Heart left ventricle (tissue), 16 donors: ENCODE measurements around the gene CSMD2. TPM values are rescaled to one million over a fixed set of nuclear protein-coding genes. Genes with fewer than 3 reads are reported as not detected.

Source experiments
- ATAC-seq, 4 donors: fragments of 200-7000 bp; cut with Tn5 transposase; one replicate each; pipeline ENCODE4 v1.9.1; 2020 to 2022; ENCODE audit warnings: moderate library complexity in 4 of 4, mild to moderate bottlenecking in 3 of 4, moderate number of reproducible peaks in 1 of 4
- DNase-seq, 5 donors: peaks; one replicate each; pipeline ENCODE4 v3.0.0-alpha.2; 2020
- H3K27ac ChIP-seq, 12 donors: fragments of 200-600 bp; sonication (generic) in 4 of 12; one replicate each; pipeline versions ENCODE4 v1.5.0 to v1.8.0; 2016 to 2022; ENCODE audit warnings: mild to moderate bottlenecking in 2 of 12
- H3K27me3 ChIP-seq, 9 donors: fragments of 200-600 bp; sonication (generic) in 2 of 9; one replicate each; pipeline versions ENCODE4 v1.5.1 to v1.8.0; 2016 to 2022; ENCODE audit warnings: mild to moderate bottlenecking in 3 of 9
- H3K36me3 ChIP-seq, 9 donors: fragments of 200-600 bp; sonication (generic) in 2 of 9; one replicate each; pipeline versions ENCODE4 v1.5.0 to v1.8.0; 2018 to 2022; ENCODE audit warnings: mild to moderate bottlenecking in 2 of 9
- H3K4me1 ChIP-seq, 12 donors: fragments of 200-600 bp; sonication (generic) in 4 of 12; one replicate each; pipeline versions ENCODE4 v1.5.0 to v1.8.0; 2016 to 2022; ENCODE audit warnings: mild to moderate bottlenecking in 3 of 12
- H3K4me3 ChIP-seq, 12 donors: fragments of 200-600 bp; sonication (generic) in 4 of 12; one replicate each; pipeline versions ENCODE4 v1.5.0 to v1.8.0; 2017 to 2022; ENCODE audit warnings: mild to moderate bottlenecking in 9 of 12, moderate library complexity in 4 of 12
- H3K9me3 ChIP-seq, 12 donors: fragments of 200-600 bp; sonication (generic) in 4 of 12; one replicate each; pipeline versions ENCODE4 v1.5.0 to v1.8.0; 2016 to 2022; ENCODE audit warnings: mild to moderate bottlenecking in 1 of 12
- POLR2A ChIP-seq, 2 donors: fragments of 450-650 bp; IDR thresholded peaks; one replicate each; pipeline ENCODE4 v1.6.1; 2017; ENCODE audit warnings: antibody characterized with exemption in 2 of 2, mild to moderate bottlenecking in 2 of 2, moderate library complexity in 2 of 2
- WGBS, 4 donors: extraction: QIAGEN DNeasy Blood & Tissue Kit in 2 of 4; methylation state at CpG; one replicate each; pipeline versions ENCODE4 v1.1.5 to v1.1.7; 2013 to 2018; 5-methylcytosine and 5-hydroxymethylcytosine counted together
- intact Hi-C, 10 donors: fragments of 100-400 bp; cut with DNase I; formaldehyde crosslinking; loops; one replicate each; pipeline versions ENCODE4 v1.11.1 to v1.14.2; 2022
- polyA plus RNA-seq, 2 donors: library from polyadenylated mRNA; stranded (reverse); fragments of 200-250 nt; gene quantifications; one replicate each; pipeline ENCODE4 v1.2.3, GENCODE V29; 2013
- total RNA-seq, 9 donors: library from RNA; depleted of rRNA in 2 of 9; stranded (reverse); fragments of >200 nt in 2 of 9; fragmentation: NEBNext Ultra II Directional in 3 of 9; extraction: Animal tissue kit (Norgen Biotek cat#: 25700) in 3 of 9; gene quantifications; one replicate each; pipeline versions ENCODE4 v1.1.0 to v1.2.4, GENCODE V29; 2016 to 2023
- TF ChIP-seq, protein P1 (sequence below), 12 donors: fragments of 200-600 bp; sonication (generic) in 4 of 12; IDR thresholded peaks; one replicate each; pipeline versions ENCODE4 v1.5.0 to v1.8.0; 2018 to 2022; ENCODE audit warnings: antibody characterized with exemption in 12 of 12, mild to moderate bottlenecking in 5 of 12
- donor health status: ischemic (EF 13 %, LVEDD 7.1; RV severe dilation, severe dysfunction).
- donor health status: healthy with polysubstance abuse.
- donor health status: DM: no; HTN: yes; CAD: no.
- donor health status: DM: no; HTN: no; CAD: no.
- donor health status: ischemic (EF 25% LVEDD 6.9; RV normal size, moderate dysfunction).
- donor health status: ischemic (EF 25% LVEDD 5.7; RV mildly dilated, moderate dysfunction).
- donor health status: healthy.
- donor health status: DM: yes; HTN: yes; CAD: no.
- donor health status: ischemic (EF 35%, LVEDD 5.7; RV mildly dilated, moderate dysfunction).
- donor health status: nonischemic (EF 11% LVEDD 7.7; RV severe dilation, severe dysfunction).
- donor health status: DM: yes; HTN: yes; CAD: no.
- donor health status: PGD.
- donor health status: ischemic (EF 29% LVEDD 5.4; RV normal size, mild dysfunction).
- donor health status: nonischemic (EF 23%, LVEDD 6.1; RV moderate dilation, normal function).

The CSMD2 gene
- total and polyA plus RNA-seq, 11 donors, result 0.02 to 0.79 (median 0.22) TPM

DNA sequence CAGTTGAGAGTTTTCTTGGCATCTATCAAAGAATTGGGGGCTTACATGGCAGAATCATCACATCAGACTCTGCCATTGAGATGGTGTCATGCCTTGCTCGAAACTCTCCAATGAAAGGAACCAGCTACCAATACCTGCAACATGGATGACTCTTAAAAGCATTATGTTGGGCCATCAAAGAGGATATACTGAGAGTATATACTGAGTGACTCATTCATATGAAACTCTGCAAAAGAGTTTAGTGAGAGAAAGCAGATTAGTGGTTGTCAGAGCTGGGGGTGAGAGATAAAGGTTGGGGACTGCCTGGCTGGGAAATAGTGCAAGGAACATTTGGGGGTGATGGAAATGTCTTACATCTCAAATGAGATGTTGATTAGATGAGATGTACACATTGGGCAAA lies 315.8 kb downstream of the CSMD2 start:
- H3K9me3 ChIP-seq, result no peaks in the 10 kb centered on the region
- H3K27ac ChIP-seq, result no peak overlapping the region
- TF ChIP-seq, protein P1, sequence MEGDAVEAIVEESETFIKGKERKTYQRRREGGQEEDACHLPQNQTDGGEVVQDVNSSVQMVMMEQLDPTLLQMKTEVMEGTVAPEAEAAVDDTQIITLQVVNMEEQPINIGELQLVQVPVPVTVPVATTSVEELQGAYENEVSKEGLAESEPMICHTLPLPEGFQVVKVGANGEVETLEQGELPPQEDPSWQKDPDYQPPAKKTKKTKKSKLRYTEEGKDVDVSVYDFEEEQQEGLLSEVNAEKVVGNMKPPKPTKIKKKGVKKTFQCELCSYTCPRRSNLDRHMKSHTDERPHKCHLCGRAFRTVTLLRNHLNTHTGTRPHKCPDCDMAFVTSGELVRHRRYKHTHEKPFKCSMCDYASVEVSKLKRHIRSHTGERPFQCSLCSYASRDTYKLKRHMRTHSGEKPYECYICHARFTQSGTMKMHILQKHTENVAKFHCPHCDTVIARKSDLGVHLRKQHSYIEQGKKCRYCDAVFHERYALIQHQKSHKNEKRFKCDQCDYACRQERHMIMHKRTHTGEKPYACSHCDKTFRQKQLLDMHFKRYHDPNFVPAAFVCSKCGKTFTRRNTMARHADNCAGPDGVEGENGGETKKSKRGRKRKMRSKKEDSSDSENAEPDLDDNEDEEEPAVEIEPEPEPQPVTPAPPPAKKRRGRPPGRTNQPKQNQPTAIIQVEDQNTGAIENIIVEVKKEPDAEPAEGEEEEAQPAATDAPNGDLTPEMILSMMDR (IDR thresholded peaks at IDR 0.05), result no peak
- TF ChIP-seq POLR2A (IDR thresholded peaks at IDR 0.05), result no peak
- H3K4me1 ChIP-seq, result no peaks in the 10 kb centered on the region
- H3K27me3 ChIP-seq, result peaks cover 0 to 3% (median 0%) of the 10 kb centered on the region in 9 donors
- DNase-seq, result no peak
- intact Hi-C loops, result no loop called here
- WGBS, 4 donors, result 60 to 75% (median 66%) methylated on average over 1 of the region's 1 CpG
- no peak for ATAC-seq
- no peaks in the 10 kb centered on the region for H3K36me3 ChIP-seq
- no peak overlapping the region for H3K4me3 ChIP-seq

GRCh38 chr1:33848205-33848937 lies 316.7 kb downstream of the CSMD2 start:
- Histone ChIP-seq H3K27ac (no peak overlapping the region), H3K36me3 (no peaks in the 10 kb centered on the region), H3K27me3 (no peaks in the 10 kb centered on the region), H3K4me1 (no peaks in the 10 kb centered on the region), H3K9me3 (no peaks in the 10 kb centered on the region), H3K4me3 (no peak overlapping the region)
- intact Hi-C loops, result no loop called here
- DNase-seq (no peak), ATAC-seq (no peak)
- 46 to 60% (median 58%) methylated on average over 4 of the region's 4 CpGs for WGBS, 4 donors
- TF ChIP-seq, protein P1 (IDR thresholded peaks at IDR 0.05), result no peak
- TF ChIP-seq POLR2A (IDR thresholded peaks at IDR 0.05), result no peak

DNA sequence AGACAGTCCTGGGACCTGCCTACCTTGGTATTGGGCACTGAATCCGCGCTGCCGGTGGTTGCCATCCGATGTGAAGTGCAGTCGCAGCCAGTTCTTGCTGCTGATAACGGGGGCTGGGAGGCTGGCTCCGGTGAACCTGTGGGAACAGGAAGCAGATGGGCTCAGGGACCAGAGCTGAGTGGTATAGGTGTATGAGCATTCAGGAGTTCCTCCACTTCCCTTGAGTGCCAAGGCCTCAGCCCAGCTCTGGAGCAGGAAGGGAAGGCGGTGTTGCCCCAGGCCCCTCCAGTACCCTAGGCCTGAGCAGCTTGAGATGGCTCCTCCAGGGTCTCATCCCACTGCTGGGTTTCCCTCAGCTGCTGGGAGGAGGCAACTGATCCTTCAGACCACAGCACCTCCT lies 318.2 kb downstream of the CSMD2 start:
- ATAC-seq (no peak), DNase-seq (no peak)
- Histone ChIP-seq H3K27ac (no peak overlapping the region), H3K4me1 (no peaks in the 10 kb centered on the region), H3K27me3 (no peaks in the 10 kb centered on the region), H3K36me3 (no peaks in the 10 kb centered on the region), H3K9me3 (no peaks in the 10 kb centered on the region), H3K4me3 (no peak overlapping the region)
- no peak for TF ChIP-seq POLR2A (IDR thresholded peaks at IDR 0.05)
- TF ChIP-seq, protein P1 (IDR thresholded peaks at IDR 0.05), result no peak
- WGBS, 4 donors, result 82 to 98% (median 83%) methylated on average over 5 to 8 of the region's 8 CpGs
- intact Hi-C loops, result no loop called here

GRCh38 chr1:33844166-33844565 lies 320.9 kb downstream of the CSMD2 start:
- Histone ChIP-seq H3K27ac (no peak overlapping the region), H3K9me3 (no peaks in the 10 kb centered on the region), H3K4me1 (no peaks in the 10 kb centered on the region), H3K27me3 (no peaks in the 10 kb centered on the region), H3K36me3 (no peaks in the 10 kb centered on the region), H3K4me3 (no peak overlapping the region)
- TF ChIP-seq, protein P1 (IDR thresholded peaks at IDR 0.05), result no peak
- no peak for TF ChIP-seq POLR2A (IDR thresholded peaks at IDR 0.05)
- no peak for ATAC-seq
- DNase-seq, result no peak
- intact Hi-C loops, result no loop called here
- 69 to 75% (median 72%) methylated on average over 5 of the region's 5 CpGs for WGBS, 4 donors
